ENCODE results near the gene RNF150. TPM values are rescaled to one million over a fixed set of nuclear protein-coding genes. Genes with fewer than 3 reads are reported as not detected.
A peak's percentile ranks its signal among the peaks of the same experiment; 100 is the strongest.
"Not testable (repeated sequence)": the region's sequence is repeated elsewhere in the genome, so short reads cannot be mapped to it uniquely, and the experiment has no call there.

RNF150 gene
- total and polyA plus RNA-seq, 7 donors = 0.46 to 69.0 (median 53.2) TPM

GRCh38 chr4:141174457-141174856 is 41.2 kb upstream of the RNF150 start:
- WGBS, 2 donors = 51 to 64% methylated on average over 1 of the region's 1 CpG
- Histone ChIP-seq H3K4me1 (no peaks in the 10 kb centered on the region), H3K36me3 (no peaks in the 10 kb centered on the region), H3K27me3 (no peaks in the 10 kb centered on the region), H3K4me3 (no peak overlapping the region), H3K9me3 (no peaks in the 10 kb centered on the region), H3K27ac (no peak overlapping the region)
- TF ChIP-seq CTCF (IDR thresholded peaks at IDR 0.05) = no peak
- no peak for TF ChIP-seq POLR2A (IDR thresholded peaks at IDR 0.05)
- no peak for TF ChIP-seq EP300 (IDR thresholded peaks at IDR 0.05)
- no peak for TF ChIP-seq POLR2AphosphoS5 (IDR thresholded peaks at IDR 0.05)
- intact Hi-C loops (cut with DNase I) = no loop called here
- DNase-seq = no peak

- no peaks in the 10 kb centered on the region for H3K27me3 ChIP-seq
- H3K9me3 ChIP-seq = peaks cover 0 to 3% (median 0%) of the 10 kb centered on the region in 4 donors
- no peaks in the 10 kb centered on the region for H3K36me3 ChIP-seq
- H3K4me3 ChIP-seq = no peak overlapping the region
- WGBS, 2 donors = 77 to 79% methylated on average over 3 of the region's 3 CpGs
- H3K4me1 ChIP-seq = no peaks in the 10 kb centered on the region
- H3K27ac ChIP-seq = no peak overlapping the region
- no peak for DNase-seq
- intact Hi-C loops (cut with DNase I) = no loop called here
- no peak for TF ChIP-seq CTCF (IDR thresholded peaks at IDR 0.05)
- no peak for TF ChIP-seq POLR2AphosphoS5 (IDR thresholded peaks at IDR 0.05)
- no peak for TF ChIP-seq EP300 (IDR thresholded peaks at IDR 0.05)
- no peak for TF ChIP-seq POLR2A (IDR thresholded peaks at IDR 0.05)
These were observed 37.4 kb upstream of the RNF150 start for GRCh38 chr4:141170671-141171070.

GRCh38 chr4:141169391-141169790 is 36.1 kb upstream of the RNF150 start:
- no peak overlapping the region for H3K27ac ChIP-seq
- no peak for TF ChIP-seq EP300 (IDR thresholded peaks at IDR 0.05)
- no peak for TF ChIP-seq POLR2AphosphoS5 (IDR thresholded peaks at IDR 0.05)
- TF ChIP-seq CTCF (IDR thresholded peaks at IDR 0.05) = no peak
- no peak for TF ChIP-seq POLR2A (IDR thresholded peaks at IDR 0.05)
- H3K36me3 ChIP-seq = no peaks in the 10 kb centered on the region
- DNase-seq = no peak
- H3K27me3 ChIP-seq = no peaks in the 10 kb centered on the region
- intact Hi-C loops (cut with DNase I) = no loop called here
- H3K9me3 ChIP-seq = peaks cover 0 to 3% (median 0%) of the 10 kb centered on the region in 4 donors
- no peak overlapping the region for H3K4me3 ChIP-seq
- H3K4me1 ChIP-seq = no peaks in the 10 kb centered on the region

- H3K9me3 ChIP-seq; intact Hi-C loops (cut with DNase I); H3K27ac ChIP-seq; H3K36me3 ChIP-seq; H3K4me3 ChIP-seq; H3K4me1 ChIP-seq; H3K27me3 ChIP-seq; DNase-seq: not testable (repeated sequence)
- 83 to 87% methylated on average over 5 of the region's 5 CpGs for WGBS, 2 donors
These were observed 31.7 kb upstream of the RNF150 start for GRCh38 chr4:141165001-141165400.

GRCh38 chr4:141159027-141159426 is 25.8 kb upstream of the RNF150 start:
- Histone ChIP-seq H3K9me3 (no peaks in the 10 kb centered on the region), H3K36me3 (no peaks in the 10 kb centered on the region), H3K27me3 (no peaks in the 10 kb centered on the region), H3K27ac (peak overlapping the region in 1 of 4 donors; percentile 4), H3K4me3 (no peak overlapping the region), H3K4me1 (peaks cover 0 to 10% (median 7%) of the 10 kb centered on the region in 4 donors)
- TF ChIP-seq POLR2A (IDR thresholded peaks at IDR 0.05) = no peak
- no peak for TF ChIP-seq CTCF (IDR thresholded peaks at IDR 0.05)
- TF ChIP-seq EP300 (IDR thresholded peaks at IDR 0.05) = no peak
- TF ChIP-seq POLR2AphosphoS5 (IDR thresholded peaks at IDR 0.05) = no peak
- 68 to 75% methylated on average over 1 of the region's 1 CpG for WGBS, 2 donors
- DNase-seq = no peak
- intact Hi-C loops (cut with DNase I) = loop anchor here (5.0 to 10.0 kb wide), 2 partner anchors 63 to 936 kb away; partner anchors contain the start of gene ZNF330

All from sigmoid colon (tissue), 7 donors.